ENCODE data around the gene PPIH.
"Not testable (repeated sequence)": the region's sequence is repeated elsewhere in the genome, so short reads cannot be mapped to it uniquely, and the experiment has no call there.

Gene PPIH

DNA sequence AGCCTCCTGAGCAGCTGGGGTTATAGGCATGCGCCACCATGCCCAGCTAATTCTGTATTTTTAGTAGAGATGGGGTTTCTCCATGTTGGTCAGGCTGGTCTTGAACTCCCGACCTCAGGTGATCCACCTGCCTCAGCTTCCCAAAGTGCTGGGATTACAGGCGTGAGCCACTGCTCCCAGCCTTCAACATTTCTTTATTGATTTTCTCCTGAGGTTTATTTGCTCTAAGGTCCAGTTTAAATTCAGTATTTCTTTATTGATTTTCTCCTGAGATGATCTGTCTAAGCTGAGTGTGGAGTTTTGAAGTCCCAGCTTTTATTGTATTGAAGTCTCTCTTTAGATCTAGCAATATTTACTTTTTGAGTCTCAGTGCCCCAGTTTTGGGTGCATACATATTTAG is 54.6 kb downstream of the PPIH start:
- not testable (repeated sequence) for H3K9me3 ChIP-seq (ENCODE audit: insufficient read depth, low read depth, low read length); H3K9ac ChIP-seq (ENCODE audit: low read depth, low read length); H3K4me1 ChIP-seq (ENCODE audit: insufficient read depth, low read length); H3K27ac ChIP-seq (ENCODE audit: low read depth, low read length); H3K27me3 ChIP-seq (ENCODE audit: insufficient read depth, low read length); H3K4me3 ChIP-seq (ENCODE audit: low read length)
- WGBS = 93% methylated on average over 2 of the region's 3 CpGs
- peaks cover 44% of the 10 kb centered on the region for H3K36me3 ChIP-seq (ENCODE audit: insufficient read depth, low read length)

- no peak overlapping the region for H3K27ac ChIP-seq (ENCODE audit: low read depth, low read length)
- no peaks in the 10 kb centered on the region for H3K9me3 ChIP-seq (ENCODE audit: insufficient read depth, low read depth, low read length)
These were observed 55.1 kb downstream of the PPIH start for GRCh38 chr1:42713293-42713692.

GRCh38 chr1:42714441-42714840 is 56.2 kb downstream of the PPIH start:
- not testable (repeated sequence) for H3K27ac ChIP-seq (ENCODE audit: low read depth, low read length); H3K9ac ChIP-seq (ENCODE audit: low read depth, low read length); H3K4me1 ChIP-seq (ENCODE audit: insufficient read depth, low read length); H3K4me3 ChIP-seq (ENCODE audit: low read length); H3K27me3 ChIP-seq (ENCODE audit: insufficient read depth, low read length); H3K9me3 ChIP-seq (ENCODE audit: insufficient read depth, low read depth, low read length)
- H3K36me3 ChIP-seq (ENCODE audit: insufficient read depth, low read length) = peaks cover 37% of the 10 kb centered on the region

More at GRCh38 chr1:42713293-42713692, 55.1 kb downstream of the PPIH start:
- Histone ChIP-seq H3K4me1 (ENCODE audit: insufficient read depth, low read length) (no peaks in the 10 kb centered on the region), H3K4me3 (ENCODE audit: low read length) (no peak overlapping the region), H3K9ac (ENCODE audit: low read depth, low read length) (no peak overlapping the region), H3K36me3 (ENCODE audit: insufficient read depth, low read length) (peaks cover 39% of the 10 kb centered on the region), H3K27me3 (ENCODE audit: insufficient read depth, low read length) (no peaks in the 10 kb centered on the region)

DNA sequence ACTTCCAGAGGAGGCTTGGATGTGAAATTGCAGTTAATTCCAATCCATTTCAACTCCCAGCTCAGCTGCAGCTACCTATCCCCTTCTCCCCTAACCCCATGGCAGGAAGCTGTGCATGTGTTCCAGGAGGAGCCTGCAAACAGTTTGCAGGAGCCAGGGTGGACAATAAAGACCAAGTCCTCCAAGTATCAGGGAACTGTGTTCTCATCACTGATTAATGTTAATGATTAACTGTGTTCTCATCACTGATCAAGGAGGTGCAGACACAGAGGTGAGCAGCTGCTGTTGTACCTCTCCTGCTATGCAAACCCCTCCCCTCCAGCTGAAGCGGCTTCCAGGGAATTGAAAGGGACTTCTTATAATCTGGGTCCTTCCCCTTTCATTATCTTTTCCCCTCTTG is 62.6 kb downstream of the PPIH start:
- Histone ChIP-seq H3K4me3 (ENCODE audit: low read length) (no peak overlapping the region), H3K9ac (ENCODE audit: low read depth, low read length) (no peak overlapping the region), H3K27me3 (ENCODE audit: insufficient read depth, low read length) (no peaks in the 10 kb centered on the region), H3K4me1 (ENCODE audit: insufficient read depth, low read length) (no peaks in the 10 kb centered on the region), H3K27ac (ENCODE audit: low read depth, low read length) (no peak overlapping the region), H3K9me3 (ENCODE audit: insufficient read depth, low read depth, low read length) (no peaks in the 10 kb centered on the region), H3K36me3 (ENCODE audit: insufficient read depth, low read length) (peaks cover 3% of the 10 kb centered on the region; the same call in 1 of the 2 replicates)
- WGBS = 71% methylated on average over 1 of the region's 1 CpG

DNA sequence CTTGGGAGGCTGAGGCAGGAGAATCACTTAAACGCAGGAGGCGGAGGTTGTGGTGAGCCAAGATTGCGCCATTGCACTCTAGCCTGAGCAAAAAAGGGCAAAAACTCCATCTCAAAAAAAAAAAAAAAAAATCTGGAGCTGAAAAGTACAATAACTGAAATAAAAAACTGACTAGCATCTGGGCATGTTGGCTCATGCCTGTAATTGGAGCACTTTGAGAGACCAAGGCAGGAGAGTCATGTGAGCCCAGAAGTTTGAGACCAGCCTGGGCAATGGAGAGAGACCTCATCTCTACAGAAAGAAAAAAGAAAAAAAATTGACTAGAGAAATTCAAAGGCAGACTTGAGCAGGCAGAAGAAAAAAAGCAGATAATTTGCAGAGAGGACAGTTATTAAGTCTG is 63.7 kb downstream of the PPIH start:
- peaks cover 3% of the 10 kb centered on the region; the same call in 1 of the 2 replicates for H3K36me3 ChIP-seq (ENCODE audit: insufficient read depth, low read length)
- no peaks in the 10 kb centered on the region for H3K9me3 ChIP-seq (ENCODE audit: insufficient read depth, low read depth, low read length)
- H3K4me1 ChIP-seq (ENCODE audit: insufficient read depth, low read length) = no peaks in the 10 kb centered on the region
- 100% methylated on average over 3 of the region's 3 CpGs for WGBS
- no peak overlapping the region for H3K27ac ChIP-seq (ENCODE audit: low read depth, low read length)
- no peak overlapping the region for H3K4me3 ChIP-seq (ENCODE audit: low read length)
- no peak overlapping the region for H3K9ac ChIP-seq (ENCODE audit: low read depth, low read length)
- no peaks in the 10 kb centered on the region for H3K27me3 ChIP-seq (ENCODE audit: insufficient read depth, low read length)

GRCh38 chr1:42722403-42722802 is 64.2 kb downstream of the PPIH start:
- H3K9me3 ChIP-seq (ENCODE audit: insufficient read depth, low read depth, low read length); H3K9ac ChIP-seq (ENCODE audit: low read depth, low read length); H3K4me3 ChIP-seq (ENCODE audit: low read length); H3K36me3 ChIP-seq (ENCODE audit: insufficient read depth, low read length); H3K27ac ChIP-seq (ENCODE audit: low read depth, low read length); H3K27me3 ChIP-seq (ENCODE audit: insufficient read depth, low read length); H3K4me1 ChIP-seq (ENCODE audit: insufficient read depth, low read length): not testable (repeated sequence)
- 96% methylated on average over 1 of the region's 2 CpGs for WGBS

- H3K36me3 ChIP-seq (ENCODE audit: insufficient read depth, low read length) = 0 out of 2 replicates have a peak, but pooled peaks cover 3% of the 10 kb centered on the region
- no peaks in the 10 kb centered on the region for H3K27me3 ChIP-seq (ENCODE audit: insufficient read depth, low read length)
- H3K27ac ChIP-seq (ENCODE audit: low read depth, low read length) = no peak overlapping the region
- no peaks in the 10 kb centered on the region for H3K4me1 ChIP-seq (ENCODE audit: insufficient read depth, low read length)
- H3K9me3 ChIP-seq (ENCODE audit: insufficient read depth, low read depth, low read length) = no peaks in the 10 kb centered on the region
- no peak overlapping the region for H3K4me3 ChIP-seq (ENCODE audit: low read length)
- no peak overlapping the region for H3K9ac ChIP-seq (ENCODE audit: low read depth, low read length)
- 86% methylated on average over 6 of the region's 6 CpGs for WGBS
These were observed 65.3 kb downstream of the PPIH start for GRCh38 chr1:42723511-42723910.

GRCh38 chr1:42725820-42726219 is 67.6 kb downstream of the PPIH start:
- not testable (repeated sequence) for H3K9ac ChIP-seq (ENCODE audit: low read depth, low read length); H3K4me1 ChIP-seq (ENCODE audit: insufficient read depth, low read length); H3K9me3 ChIP-seq (ENCODE audit: insufficient read depth, low read depth, low read length); H3K36me3 ChIP-seq (ENCODE audit: insufficient read depth, low read length); H3K27ac ChIP-seq (ENCODE audit: low read depth, low read length); H3K27me3 ChIP-seq (ENCODE audit: insufficient read depth, low read length); H3K4me3 ChIP-seq (ENCODE audit: low read length)
- WGBS = 98% methylated on average over 4 of the region's 4 CpGs

Measured in HUES64 (cell line).